ENCODE measurements around the gene TFB2M.

GRCh38 chr1:246532519-246532918 is 33.5 kb downstream of the TFB2M start:
- no peak for TF ChIP-seq EZH2 (IDR thresholded peaks at IDR 0.05; ENCODE audit: borderline replicate concordance, insufficient read depth, low read depth, low read length, poor library complexity, severe bottlenecking)
- no peak for TF ChIP-seq CTCF (IDR thresholded peaks at IDR 0.05)

Measured in B cell (primary cell).